ENCODE measurements around the gene PGA3. TPM values are rescaled to one million over a fixed set of nuclear protein-coding genes. Genes with fewer than 3 reads are reported as not detected.
A peak's percentile ranks its signal among the peaks of the same experiment; 100 is the strongest.

The PGA3 gene
- total RNA-seq, 2 experiments from 2014 or later: not detected

DNA sequence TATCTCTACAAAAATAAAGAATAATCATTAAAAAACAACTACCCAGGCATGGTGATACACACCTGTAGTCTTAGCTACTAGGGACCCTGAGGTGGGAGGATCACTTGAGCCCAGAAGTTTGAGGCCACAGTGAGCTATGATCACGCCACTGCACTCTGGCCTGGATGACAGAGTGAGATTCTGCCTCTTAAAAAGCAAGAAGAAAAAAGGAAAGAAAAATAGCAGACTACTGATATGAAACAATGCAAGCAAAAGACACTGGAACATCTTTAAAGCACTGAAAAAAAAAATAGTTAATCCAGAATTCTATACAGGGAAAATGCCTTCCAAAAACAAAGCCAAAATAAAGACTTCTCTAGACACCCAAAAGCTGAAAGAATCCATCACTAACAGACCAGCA is 48.0 kb upstream of the PGA3 start:
- H3K27ac Mint-ChIP-seq: no peak overlapping the region
- no peak for ATAC-seq (ENCODE audit: poor library complexity)
- Histone ChIP-seq H3K4me1 (ENCODE audit: insufficient read depth, low read length) (peaks cover 5% of the 10 kb centered on the region), H3K27me3 (ENCODE audit: control insufficient read depth in 1 of 2, insufficient read depth in 2 of 2, low read length in 2 of 2) (no peaks in the 10 kb centered on the region), H3K27ac (ENCODE audit: low read depth in 1 of 2, low read length in 2 of 2) (no peak overlapping the region), H3K4me3 (ENCODE audit: low read length) (no peak overlapping the region), H3K9me3 (ENCODE audit: control insufficient read depth in 1 of 2, insufficient read depth in 1 of 2, low read length in 2 of 2) (peaks cover 5 to 15% of the 10 kb centered on the region in 2 experiments), H3K36me3 (ENCODE audit: insufficient read depth, low read length) (peaks cover 7% of the 10 kb centered on the region)
- no peak overlapping the region for H3K4me3 Mint-ChIP-seq
- peaks cover 30% of the 10 kb centered on the region for H3K4me1 Mint-ChIP-seq (ENCODE audit: low read depth)
- POLR2A ChIA-PET: no interaction called here
- TF ChIP-seq, protein P1, sequence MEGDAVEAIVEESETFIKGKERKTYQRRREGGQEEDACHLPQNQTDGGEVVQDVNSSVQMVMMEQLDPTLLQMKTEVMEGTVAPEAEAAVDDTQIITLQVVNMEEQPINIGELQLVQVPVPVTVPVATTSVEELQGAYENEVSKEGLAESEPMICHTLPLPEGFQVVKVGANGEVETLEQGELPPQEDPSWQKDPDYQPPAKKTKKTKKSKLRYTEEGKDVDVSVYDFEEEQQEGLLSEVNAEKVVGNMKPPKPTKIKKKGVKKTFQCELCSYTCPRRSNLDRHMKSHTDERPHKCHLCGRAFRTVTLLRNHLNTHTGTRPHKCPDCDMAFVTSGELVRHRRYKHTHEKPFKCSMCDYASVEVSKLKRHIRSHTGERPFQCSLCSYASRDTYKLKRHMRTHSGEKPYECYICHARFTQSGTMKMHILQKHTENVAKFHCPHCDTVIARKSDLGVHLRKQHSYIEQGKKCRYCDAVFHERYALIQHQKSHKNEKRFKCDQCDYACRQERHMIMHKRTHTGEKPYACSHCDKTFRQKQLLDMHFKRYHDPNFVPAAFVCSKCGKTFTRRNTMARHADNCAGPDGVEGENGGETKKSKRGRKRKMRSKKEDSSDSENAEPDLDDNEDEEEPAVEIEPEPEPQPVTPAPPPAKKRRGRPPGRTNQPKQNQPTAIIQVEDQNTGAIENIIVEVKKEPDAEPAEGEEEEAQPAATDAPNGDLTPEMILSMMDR (IDR thresholded peaks at IDR 0.05): no peak
- intact Hi-C loops (cut with DNase I, micrococcal nuclease): no loop called here
- no peaks in the 10 kb centered on the region for H3K27me3 Mint-ChIP-seq
- CTCF ChIA-PET: no interaction called here
- peaks cover 30% of the 10 kb centered on the region for H3K36me3 Mint-ChIP-seq (ENCODE audit: low read depth)
- peaks cover 5% of the 10 kb centered on the region for H3K9me3 Mint-ChIP-seq
- no peak for DNase-seq

DNA sequence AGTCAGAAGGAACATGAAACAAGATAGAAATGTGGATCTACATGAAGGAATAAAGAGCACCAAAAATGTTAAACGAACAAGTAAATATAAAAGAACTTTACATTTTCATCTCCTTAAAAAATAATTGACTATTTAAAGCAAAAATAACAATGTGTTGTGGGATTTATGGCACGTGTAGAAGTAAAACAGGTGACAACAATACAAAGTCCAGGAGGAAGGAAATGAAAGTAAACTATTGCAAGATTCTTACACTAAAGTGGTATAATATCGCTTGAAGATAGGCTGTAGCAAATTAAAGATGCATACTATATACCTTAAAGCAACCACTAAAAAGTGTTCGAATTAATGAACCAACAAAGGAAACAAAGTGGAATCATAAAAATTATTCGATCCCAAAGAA is 47.6 kb upstream of the PGA3 start:
- Mint-ChIP-seq H3K27ac (no peak overlapping the region), H3K4me1 (ENCODE audit: low read depth) (peaks cover 32% of the 10 kb centered on the region), H3K27me3 (no peaks in the 10 kb centered on the region), H3K4me3 (no peak overlapping the region), H3K9me3 (peaks cover 5% of the 10 kb centered on the region), H3K36me3 (ENCODE audit: low read depth) (peaks cover 30% of the 10 kb centered on the region)
- ATAC-seq (ENCODE audit: poor library complexity) (no peak), DNase-seq (no peak)
- peaks cover 9% of the 10 kb centered on the region for H3K4me1 ChIP-seq (ENCODE audit: insufficient read depth, low read length)
- peaks cover 5 to 15% of the 10 kb centered on the region in 2 experiments for H3K9me3 ChIP-seq (ENCODE audit: control insufficient read depth in 1 of 2, insufficient read depth in 1 of 2, low read length in 2 of 2)
- TF ChIP-seq, protein P1 (IDR thresholded peaks at IDR 0.05): no peak
- no peak overlapping the region for H3K27ac ChIP-seq (ENCODE audit: low read depth in 1 of 2, low read length in 2 of 2)
- H3K27me3 ChIP-seq (ENCODE audit: control insufficient read depth in 1 of 2, insufficient read depth in 2 of 2, low read length in 2 of 2): no peaks in the 10 kb centered on the region
- H3K4me3 ChIP-seq (ENCODE audit: low read length): no peak overlapping the region
- ChIA-PET CTCF (no interaction called here), POLR2A (no interaction called here)
- intact Hi-C loops (cut with DNase I, micrococcal nuclease): no loop called here
- H3K36me3 ChIP-seq (ENCODE audit: insufficient read depth, low read length): peaks cover 7% of the 10 kb centered on the region

DNA sequence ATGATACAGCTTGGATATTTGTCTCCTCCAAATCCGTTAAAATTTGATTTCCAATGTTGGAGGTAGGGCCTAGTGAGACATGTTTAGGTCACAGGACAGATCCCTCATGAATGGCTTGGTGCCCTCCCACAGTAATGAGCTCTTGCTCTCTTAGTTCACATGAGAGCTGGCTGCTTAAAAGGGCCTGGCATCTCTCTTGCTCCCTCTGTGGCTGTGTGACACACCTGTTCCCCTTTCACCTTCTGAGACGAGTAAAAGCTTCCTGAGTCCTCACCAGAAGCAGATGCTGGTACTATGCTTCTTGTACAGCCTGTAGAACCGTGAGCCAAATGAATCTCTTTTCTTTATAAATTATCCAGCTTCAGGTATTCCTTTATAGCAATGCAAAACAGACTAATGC is 45.6 kb upstream of the PGA3 start:
- DNase-seq: peak in 2 of 14 experiments; percentile 29 to 36
- Mint-ChIP-seq H3K9me3 (peaks cover 5% of the 10 kb centered on the region), H3K36me3 (ENCODE audit: low read depth) (peaks cover 36% of the 10 kb centered on the region), H3K4me3 (no peak overlapping the region), H3K4me1 (ENCODE audit: low read depth) (peaks cover 49% of the 10 kb centered on the region), H3K27me3 (no peaks in the 10 kb centered on the region), H3K27ac (no peak overlapping the region)
- H3K9me3 ChIP-seq (ENCODE audit: control insufficient read depth in 1 of 2, insufficient read depth in 1 of 2, low read length in 2 of 2): peaks cover 5 to 15% of the 10 kb centered on the region in 2 experiments
- CTCF ChIA-PET: interaction anchor here (1.2 to 2.1 kb wide), 2 partner anchors 30 to 213 kb away, joined by 3 to 7 read pairs; no protein-coding TSS in a partner anchor
- intact Hi-C loops (cut with DNase I, micrococcal nuclease): no loop called here
- TF ChIP-seq, protein P1 (IDR thresholded peaks at IDR 0.05): peak; percentile 25
- ATAC-seq (ENCODE audit: poor library complexity): no peak
- POLR2A ChIA-PET: interaction anchor here (0.7 to 0.8 kb wide), 2 partner anchors 16 to 175 kb away, joined by 3 to 4 read pairs; no protein-coding TSS in a partner anchor
- H3K27ac ChIP-seq (ENCODE audit: low read depth in 1 of 2, low read length in 2 of 2): no peak overlapping the region
- H3K36me3 ChIP-seq (ENCODE audit: insufficient read depth, low read length): no peaks in the 10 kb centered on the region
- no peak overlapping the region for H3K4me3 ChIP-seq (ENCODE audit: low read length)
- H3K4me1 ChIP-seq (ENCODE audit: insufficient read depth, low read length): peaks cover 20% of the 10 kb centered on the region
- H3K27me3 ChIP-seq (ENCODE audit: control insufficient read depth in 1 of 2, insufficient read depth in 2 of 2, low read length in 2 of 2): no peaks in the 10 kb centered on the region
